GM19239 (cell line): ENCODE measurements around the gene METTL25B.

Source experiments
- DNase-seq: peaks from one replicate; pipeline ENCODE4 v3.0.0; 2011; ENCODE audit warnings: low spot score; ENCODE audit not compliant: insufficient read length
- FAIRE-seq: peaks from 2 replicates; lab custom pipeline; 2011; peaks lifted over from hg19 to GRCh38; lab: Jason Lieb, UNC

Gene METTL25B

GRCh38 chr1:156766298-156767100 is 38.2 kb downstream of the METTL25B start:
- FAIRE-seq: peak; percentile 8

GRCh38 chr1:156767101-156767878 is 39.0 kb downstream of the METTL25B start, which contains the start of gene PRCC:
Gene PRCC, plus strand, starts transcription at chr1:156767535. Its CDS starts 237 bp downstream, at chr1:156767772.
- FAIRE-seq (peak; percentile 99), DNase-seq (peak; percentile 84)

More at GRCh38 chr1:156766298-156767100, 38.2 kb downstream of the METTL25B start:
- no peak for DNase-seq

- no peak for DNase-seq
- FAIRE-seq: no peak
Measured at GRCh38 chr1:156767879-156768604, 39.8 kb downstream of the METTL25B start.

- FAIRE-seq (no peak), DNase-seq (no peak)
Measured at GRCh38 chr1:156768610-156769295, 40.5 kb downstream of the METTL25B start.

- FAIRE-seq: no peak
- no peak for DNase-seq
Measured at GRCh38 chr1:156772222-156772621, 44.0 kb downstream of the METTL25B start.

GRCh38 chr1:156772728-156773497 is 44.6 kb downstream of the METTL25B start:
- no peak for DNase-seq
- no peak for FAIRE-seq

- DNase-seq: no peak
- no peak for FAIRE-seq
Measured at GRCh38 chr1:156773607-156774006, 45.3 kb downstream of the METTL25B start.

- DNase-seq (no peak), FAIRE-seq (no peak)
Measured at GRCh38 chr1:156775799-156776198, 47.5 kb downstream of the METTL25B start.

- FAIRE-seq: no peak
- no peak for DNase-seq
Measured at GRCh38 chr1:156776942-156777341, 48.7 kb downstream of the METTL25B start.

- DNase-seq (no peak), FAIRE-seq (no peak)
Measured at GRCh38 chr1:156777573-156777972, 49.3 kb downstream of the METTL25B start.

GRCh38 chr1:156781585-156782186 is 53.4 kb downstream of the METTL25B start:
- DNase-seq (no peak), FAIRE-seq (no peak)

GRCh38 chr1:156785458-156785857 is 57.2 kb downstream of the METTL25B start:
- no peak for DNase-seq
- FAIRE-seq: no peak
